Colonic mucosa (tissue), 4 donors: ENCODE data around the gene KCNIP4. TPM values are rescaled to one million over a fixed set of nuclear protein-coding genes. Genes with fewer than 3 reads are reported as not detected.

Experiments used
- DNase-seq: peaks from one replicate; pipeline ENCODE4 v3.0.0-alpha.2; 2020
- H3K27ac ChIP-seq: fragments of 200-600 bp; one replicate; pipeline ENCODE4 v1.8.0; 2021
- H3K27me3 ChIP-seq: fragments of 200-600 bp; one replicate; pipeline ENCODE4 v1.8.0; 2021
- H3K36me3 ChIP-seq: fragments of 200-600 bp; one replicate; pipeline ENCODE4 v1.8.0; 2021
- H3K4me1 ChIP-seq: fragments of 200-600 bp; one replicate; pipeline ENCODE4 v1.8.0; 2021; ENCODE audit warnings: mild to moderate bottlenecking
- H3K4me3 ChIP-seq: fragments of 200-600 bp; one replicate; pipeline ENCODE4 v1.8.0; 2021
- H3K9ac ChIP-seq, 2 donors: one replicate each; pipeline ENCODE4 v1.7.0; 2013; ENCODE audit warnings: control low read depth in 2 of 2, low read depth in 2 of 2, low read length in 2 of 2
- H3K9me3 ChIP-seq: fragments of 200-600 bp; one replicate; pipeline ENCODE4 v1.8.0; 2021
- intact Hi-C: fragments of 100-400 bp; cut with DNase I; formaldehyde crosslinking; loops from one replicate; pipeline ENCODE4 v1.14.1; 2022
- total RNA-seq, 2 donors: library from RNA; stranded (reverse); fragmentation: NEBNext Ultra II Directional in 1 of 2; extraction: Animal tissue kit (Norgen Biotek cat#: 25700) in 1 of 2; gene quantifications; one replicate each; pipeline ENCODE4 v1.2.1, GENCODE V29; 2021
- TF ChIP-seq, protein P1 (sequence below): fragments of 200-600 bp; IDR thresholded peaks from one replicate; pipeline ENCODE4 v1.8.0; 2022; ENCODE audit warnings: antibody characterized with exemption, mild to moderate bottlenecking
- donor health status: healthy.
- donor health status: DM: no; HTN: no; CAD: no.
- donor health status: DM: no; HTN: no; CAD: no.

Gene KCNIP4
- total RNA-seq, 2 donors from 2014 or later, result 0.67 to 1.2 TPM

DNA sequence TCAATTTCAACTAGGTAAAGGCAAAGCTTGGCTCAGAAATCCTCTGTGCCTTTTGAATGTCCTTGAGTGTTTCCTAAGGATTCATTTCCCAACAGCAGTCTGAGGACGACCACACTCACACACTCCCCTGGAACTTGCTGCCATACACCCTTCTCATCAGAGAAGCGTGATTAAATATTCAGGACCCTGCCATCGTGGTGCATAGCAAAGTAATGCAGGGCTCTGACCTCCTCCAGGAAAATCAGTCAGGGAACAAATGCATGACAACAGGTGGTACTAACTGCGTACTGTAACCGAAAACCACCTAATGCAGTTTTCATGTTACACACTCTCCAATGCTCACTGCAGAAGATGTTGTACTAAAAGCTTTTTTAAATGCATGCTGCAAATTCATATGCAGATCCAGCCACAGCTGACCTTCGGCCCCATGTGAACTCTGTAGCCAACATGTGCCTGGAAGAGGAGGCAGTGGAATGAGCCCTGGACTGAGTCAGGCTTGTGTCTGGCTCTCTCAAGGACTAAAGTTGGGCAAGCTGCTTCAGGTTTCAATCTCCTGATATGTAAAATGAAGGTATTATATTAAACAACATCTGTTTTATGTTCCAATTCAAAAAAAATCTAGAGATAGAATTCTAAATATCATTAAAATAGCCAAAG lies 238.3 kb downstream of the KCNIP4 start:
- Histone ChIP-seq H3K27ac (no peak overlapping the region), H3K9ac (no peak overlapping the region), H3K27me3 (no peaks in the 10 kb centered on the region), H3K9me3 (no peaks in the 10 kb centered on the region), H3K4me1 (no peaks in the 10 kb centered on the region), H3K36me3 (no peaks in the 10 kb centered on the region), H3K4me3 (no peak overlapping the region)
- TF ChIP-seq, protein P1, sequence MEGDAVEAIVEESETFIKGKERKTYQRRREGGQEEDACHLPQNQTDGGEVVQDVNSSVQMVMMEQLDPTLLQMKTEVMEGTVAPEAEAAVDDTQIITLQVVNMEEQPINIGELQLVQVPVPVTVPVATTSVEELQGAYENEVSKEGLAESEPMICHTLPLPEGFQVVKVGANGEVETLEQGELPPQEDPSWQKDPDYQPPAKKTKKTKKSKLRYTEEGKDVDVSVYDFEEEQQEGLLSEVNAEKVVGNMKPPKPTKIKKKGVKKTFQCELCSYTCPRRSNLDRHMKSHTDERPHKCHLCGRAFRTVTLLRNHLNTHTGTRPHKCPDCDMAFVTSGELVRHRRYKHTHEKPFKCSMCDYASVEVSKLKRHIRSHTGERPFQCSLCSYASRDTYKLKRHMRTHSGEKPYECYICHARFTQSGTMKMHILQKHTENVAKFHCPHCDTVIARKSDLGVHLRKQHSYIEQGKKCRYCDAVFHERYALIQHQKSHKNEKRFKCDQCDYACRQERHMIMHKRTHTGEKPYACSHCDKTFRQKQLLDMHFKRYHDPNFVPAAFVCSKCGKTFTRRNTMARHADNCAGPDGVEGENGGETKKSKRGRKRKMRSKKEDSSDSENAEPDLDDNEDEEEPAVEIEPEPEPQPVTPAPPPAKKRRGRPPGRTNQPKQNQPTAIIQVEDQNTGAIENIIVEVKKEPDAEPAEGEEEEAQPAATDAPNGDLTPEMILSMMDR, result no peak
- no peak for DNase-seq
- intact Hi-C loops, result no loop called here

DNA sequence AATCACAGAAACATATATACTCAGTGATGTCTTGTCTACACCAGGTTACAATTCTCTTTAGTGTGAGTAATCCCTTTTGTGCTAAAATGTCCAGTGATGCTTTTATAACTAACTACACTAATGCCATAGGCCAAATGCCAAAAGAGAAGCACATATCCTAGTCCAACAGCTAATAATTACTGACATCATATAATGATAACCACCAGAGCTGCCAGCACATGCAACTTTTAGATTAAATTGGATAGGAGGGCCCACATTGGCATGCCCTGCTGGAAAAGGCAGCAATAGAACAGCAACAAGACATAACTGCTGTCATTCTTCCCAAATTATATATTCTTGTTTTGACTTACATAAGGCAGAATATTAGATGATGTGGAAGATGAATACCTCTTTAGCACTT lies 238.8 kb downstream of the KCNIP4 start:
- TF ChIP-seq, protein P1, result no peak
- no peak for DNase-seq
- no peaks in the 10 kb centered on the region for H3K36me3 ChIP-seq
- H3K27me3 ChIP-seq, result no peaks in the 10 kb centered on the region
- no peak overlapping the region for H3K9ac ChIP-seq
- H3K9me3 ChIP-seq, result no peaks in the 10 kb centered on the region
- intact Hi-C loops, result no loop called here
- H3K27ac ChIP-seq, result no peak overlapping the region
- H3K4me3 ChIP-seq, result no peak overlapping the region
- no peaks in the 10 kb centered on the region for H3K4me1 ChIP-seq

DNA sequence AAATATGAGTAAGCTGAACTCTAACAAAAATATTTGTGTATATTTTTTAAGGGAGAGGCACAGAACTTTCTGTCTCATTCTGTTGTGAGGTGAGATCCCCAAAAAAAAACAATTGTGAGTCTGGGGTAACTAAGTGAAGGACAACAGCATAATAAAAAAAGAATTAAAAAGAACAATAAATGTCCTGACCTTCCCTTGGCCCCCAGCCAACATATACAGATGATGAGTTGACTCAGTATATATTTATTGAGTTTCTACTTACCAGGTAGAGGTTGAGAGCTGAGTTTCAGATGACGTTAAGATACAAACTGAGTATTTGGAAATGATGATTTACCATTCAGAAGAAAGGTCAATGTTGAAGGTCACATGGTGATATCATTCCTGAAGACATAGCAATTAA lies 239.5 kb downstream of the KCNIP4 start:
- no peaks in the 10 kb centered on the region for H3K27me3 ChIP-seq
- TF ChIP-seq, protein P1, result no peak
- H3K36me3 ChIP-seq, result no peaks in the 10 kb centered on the region
- DNase-seq, result no peak
- H3K4me3 ChIP-seq, result no peak overlapping the region
- H3K27ac ChIP-seq, result no peak overlapping the region
- H3K9ac ChIP-seq, result no peak overlapping the region
- no peaks in the 10 kb centered on the region for H3K4me1 ChIP-seq
- no peaks in the 10 kb centered on the region for H3K9me3 ChIP-seq
- intact Hi-C loops, result no loop called here

DNA sequence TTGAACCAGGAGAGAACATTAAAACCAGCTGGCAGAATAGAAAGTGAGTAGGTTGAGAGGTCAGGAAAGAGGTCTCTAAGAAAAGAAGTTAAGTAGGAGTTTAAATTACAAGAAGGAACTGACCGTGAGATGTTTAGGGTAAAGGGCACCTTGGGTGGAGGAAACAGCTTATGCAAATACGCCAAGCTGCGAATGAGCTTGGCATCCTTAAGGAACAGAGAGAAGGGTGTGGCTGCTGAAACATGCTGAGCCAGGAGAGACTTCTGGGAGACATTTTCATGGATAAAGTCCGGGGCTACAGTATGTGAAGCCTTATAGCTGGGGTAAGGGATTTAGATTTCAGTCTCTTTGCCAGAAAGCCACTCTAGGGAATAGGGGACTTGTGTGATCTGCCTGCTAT lies 249.1 kb downstream of the KCNIP4 start:
- peak; percentile 36 for DNase-seq
- no peak overlapping the region for H3K9ac ChIP-seq
- intact Hi-C loops, result no loop called here

DNA sequence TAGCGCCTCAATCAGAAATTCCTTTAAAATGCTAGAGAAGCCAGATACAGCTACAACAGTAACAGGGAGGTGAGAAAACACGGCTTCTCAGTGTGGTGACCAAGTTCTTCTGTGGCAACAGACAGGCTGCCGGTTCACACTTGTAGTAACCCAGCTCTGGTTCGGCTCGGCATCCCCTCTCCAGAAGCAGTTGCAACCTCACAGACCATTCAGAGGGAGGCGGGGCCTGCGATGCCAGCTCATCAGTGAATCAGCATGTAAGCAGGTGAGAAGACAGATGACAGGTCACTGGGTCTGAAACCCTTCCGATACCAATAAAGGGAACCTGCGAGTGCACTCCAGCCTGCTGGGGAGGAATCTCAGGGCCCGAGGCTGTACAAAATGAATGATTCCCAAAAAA lies 251.0 kb downstream of the KCNIP4 start:
- no peaks in the 10 kb centered on the region for H3K4me1 ChIP-seq
- intact Hi-C loops, result no loop called here
- no peak overlapping the region for H3K4me3 ChIP-seq
- no peaks in the 10 kb centered on the region for H3K36me3 ChIP-seq
- DNase-seq, result no peak
- TF ChIP-seq, protein P1, result no peak
- no peak overlapping the region for H3K9ac ChIP-seq
- H3K9me3 ChIP-seq, result no peaks in the 10 kb centered on the region
- H3K27ac ChIP-seq, result no peak overlapping the region
- H3K27me3 ChIP-seq, result no peaks in the 10 kb centered on the region

More for the DNA sequence above, 249.1 kb downstream of the KCNIP4 start:
- TF ChIP-seq, protein P1, result no peak
- Histone ChIP-seq H3K27me3 (no peaks in the 10 kb centered on the region), H3K36me3 (no peaks in the 10 kb centered on the region), H3K9me3 (no peaks in the 10 kb centered on the region), H3K4me3 (no peak overlapping the region), H3K4me1 (no peaks in the 10 kb centered on the region), H3K27ac (no peak overlapping the region)
